ENCODE data around the gene IMMP2L.

Gene IMMP2L

GRCh38 chr7:111029574-111030251, 532.6 kb downstream of the IMMP2L start:
- DNase-seq (ENCODE audit: low read depth): peak; percentile 20

DNA sequence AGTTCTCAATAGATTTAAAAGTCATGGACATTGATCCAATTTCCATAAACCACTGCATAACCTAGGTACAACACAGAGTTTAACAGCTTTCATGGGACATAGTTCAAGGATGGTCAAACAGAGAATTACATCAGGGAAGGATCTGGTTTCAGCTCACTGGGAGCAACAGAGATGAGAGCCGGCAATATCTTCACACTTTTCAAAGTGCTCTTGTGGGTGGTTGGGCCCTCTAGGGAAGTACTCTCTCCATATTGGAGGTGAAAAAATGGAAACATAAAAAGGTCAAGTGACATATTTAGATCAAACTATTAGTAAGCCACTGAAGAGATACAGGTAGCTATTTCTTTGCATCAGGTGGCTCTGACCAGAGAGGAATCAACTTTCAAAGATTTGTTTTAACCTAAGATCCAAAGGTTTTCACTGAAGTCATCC, 533.1 kb downstream of the IMMP2L start:
- DNase-seq (ENCODE audit: low read depth): no peak

- DNase-seq (ENCODE audit: low read depth): no peak
These were observed 534.9 kb downstream of the IMMP2L start for GRCh38 chr7:111027396-111027795.

DNA sequence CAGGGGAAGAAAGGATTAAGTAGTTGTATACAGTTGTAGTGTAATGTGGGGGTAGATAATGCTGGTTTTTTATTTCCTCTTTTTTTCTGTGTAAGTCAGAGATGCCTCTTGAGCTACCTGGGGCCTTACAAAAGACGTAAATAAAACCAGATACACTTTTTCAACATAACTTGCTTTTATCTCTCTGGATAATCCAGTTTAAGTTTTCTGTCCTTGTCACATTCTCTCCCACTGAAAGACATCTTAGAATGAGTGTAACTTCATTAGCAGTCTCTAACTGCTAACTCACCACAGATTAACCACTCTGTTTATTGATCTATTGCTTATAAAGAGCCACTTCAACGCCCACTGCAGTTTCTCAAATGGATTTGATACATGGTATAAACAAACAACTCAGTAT, 535.5 kb downstream of the IMMP2L start:
- DNase-seq (ENCODE audit: low read depth): no peak

DNA sequence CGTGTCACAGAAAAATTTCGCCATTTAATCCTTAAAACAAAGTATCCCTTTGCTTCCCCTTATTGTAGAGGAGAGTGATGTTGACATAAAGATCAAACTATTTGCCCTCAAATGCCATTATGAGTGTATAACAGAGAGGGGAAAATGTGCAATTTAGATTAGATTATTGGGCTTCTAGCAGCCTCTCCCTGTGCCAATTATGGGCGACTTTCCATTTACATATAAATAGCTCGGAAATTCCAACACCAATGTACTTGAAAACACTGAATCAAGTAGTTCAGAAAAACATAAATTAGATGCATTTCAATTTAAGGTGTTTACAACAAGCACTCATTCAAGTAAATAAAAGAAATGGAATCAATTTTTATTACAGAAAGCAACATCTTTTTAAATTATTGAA, 535.9 kb downstream of the IMMP2L start:
- no peak for DNase-seq (ENCODE audit: low read depth)

GRCh38 chr7:111025006-111025405, 537.3 kb downstream of the IMMP2L start:
- no peak for DNase-seq (ENCODE audit: low read depth)

DNA sequence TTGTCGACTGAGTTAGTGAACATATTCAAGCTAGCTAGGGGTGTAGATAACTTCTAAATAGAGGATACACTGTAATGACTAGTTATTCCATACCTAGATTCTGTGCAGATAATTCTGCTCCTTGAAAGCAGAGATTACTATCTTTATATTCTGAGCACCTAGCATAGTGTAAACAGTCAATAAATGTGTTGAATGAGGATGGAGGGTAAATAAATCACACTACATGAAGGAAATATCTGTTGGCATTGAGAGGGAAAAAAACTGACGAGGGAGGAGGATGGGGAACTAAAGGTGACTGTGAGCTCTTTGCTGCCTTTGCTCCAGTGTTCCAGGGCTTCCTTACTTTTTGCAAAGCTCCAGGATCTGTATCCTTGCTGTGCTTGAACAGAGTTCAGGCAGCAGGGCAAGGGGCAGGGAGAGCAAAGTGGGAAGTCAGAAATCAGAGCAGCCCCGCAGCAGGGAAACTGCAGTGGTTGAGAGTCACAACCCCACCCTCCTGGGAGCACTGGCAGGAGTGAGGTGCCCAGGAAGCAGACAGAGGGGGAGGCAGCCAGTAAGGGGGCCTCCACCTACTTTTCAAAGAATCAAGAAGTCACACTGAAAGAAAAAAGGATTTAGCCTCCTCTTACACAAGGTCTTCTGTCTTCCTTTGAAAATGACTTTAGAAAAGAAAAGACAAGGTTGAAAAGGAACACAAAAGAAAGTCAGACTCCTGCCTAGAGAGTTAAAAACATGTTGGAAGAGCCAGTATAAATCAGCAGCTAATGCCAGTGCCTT, 543.1 kb downstream of the IMMP2L start:
- DNase-seq (ENCODE audit: low read depth): no peak

GRCh38 chr7:111018447-111018846, 543.8 kb downstream of the IMMP2L start:
- DNase-seq (ENCODE audit: low read depth): no peak

- DNase-seq (ENCODE audit: low read depth): no peak
These were observed 548.2 kb downstream of the IMMP2L start for GRCh38 chr7:111014079-111014478.

- no peak for DNase-seq (ENCODE audit: low read depth)
These were observed 549.3 kb downstream of the IMMP2L start for GRCh38 chr7:111012799-111013675.

DNA sequence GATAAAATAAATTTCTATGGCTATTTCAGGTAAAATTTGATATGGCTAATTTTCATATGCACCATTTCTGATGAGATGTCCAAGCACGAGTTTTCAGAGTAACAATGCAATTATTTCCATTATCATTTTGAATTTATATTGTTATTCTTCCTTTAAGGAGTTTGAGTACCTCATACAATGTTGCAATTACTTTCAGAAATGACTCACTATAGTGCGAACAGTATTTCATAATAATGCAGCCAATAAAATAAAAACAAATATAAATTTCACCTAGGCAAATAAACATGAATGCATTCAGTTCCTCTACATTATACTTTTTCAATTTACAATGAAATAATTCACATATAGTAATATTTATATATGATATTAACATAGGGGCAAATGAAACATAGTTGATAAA, 550.1 kb downstream of the IMMP2L start:
- peak; percentile 26 for DNase-seq (ENCODE audit: low read depth)

- DNase-seq (ENCODE audit: low read depth): peak; percentile 23
These were observed 550.8 kb downstream of the IMMP2L start for GRCh38 chr7:111011520-111011919.

- no peak for DNase-seq (ENCODE audit: low read depth)
These were observed 551.5 kb downstream of the IMMP2L start for GRCh38 chr7:111010798-111011197.

- no peak for DNase-seq (ENCODE audit: low read depth)
These were observed 552.7 kb downstream of the IMMP2L start for GRCh38 chr7:111009526-111010040.

DNA sequence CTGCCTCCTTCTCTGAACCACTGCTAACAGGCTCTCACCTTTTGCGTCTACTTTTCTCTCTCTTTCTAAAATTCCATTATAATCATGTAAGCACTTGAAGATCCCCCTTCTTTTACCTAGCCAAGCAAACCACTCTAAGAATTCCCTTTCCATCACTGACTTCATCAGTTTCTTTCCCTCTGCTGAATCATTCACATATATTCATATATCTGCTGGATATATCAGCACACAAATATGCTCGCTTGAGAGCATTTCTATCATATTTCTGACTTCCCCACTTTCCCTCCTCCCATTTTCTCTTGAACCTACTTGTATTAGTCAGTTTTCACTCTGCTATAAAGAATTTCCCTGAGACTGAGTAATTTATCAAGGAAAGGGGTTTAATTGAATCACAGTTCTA, 555.6 kb downstream of the IMMP2L start:
- DNase-seq (ENCODE audit: low read depth): peak; percentile 66

DNA sequence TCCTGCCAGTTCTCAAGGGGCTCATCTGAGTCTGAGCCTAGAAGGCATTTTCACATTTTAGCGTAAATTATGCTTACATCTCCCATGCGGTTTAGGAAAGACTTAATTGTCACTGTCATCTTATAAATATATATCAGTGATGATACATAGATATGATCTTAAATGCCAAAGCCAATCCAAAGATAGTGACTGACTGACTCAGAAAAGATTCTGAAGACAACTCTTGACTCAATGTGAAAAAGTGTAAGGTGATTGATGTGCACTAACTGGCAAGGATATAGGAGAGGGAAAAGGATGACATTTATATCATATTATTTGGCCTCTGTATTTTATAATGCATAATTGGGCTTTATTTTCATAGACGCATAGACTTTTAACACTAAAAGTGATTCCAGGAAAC, 556.3 kb downstream of the IMMP2L start:
- DNase-seq (ENCODE audit: low read depth): no peak

- no peak for DNase-seq (ENCODE audit: low read depth)
These were observed 556.8 kb downstream of the IMMP2L start for GRCh38 chr7:111005445-111005844.

DNA sequence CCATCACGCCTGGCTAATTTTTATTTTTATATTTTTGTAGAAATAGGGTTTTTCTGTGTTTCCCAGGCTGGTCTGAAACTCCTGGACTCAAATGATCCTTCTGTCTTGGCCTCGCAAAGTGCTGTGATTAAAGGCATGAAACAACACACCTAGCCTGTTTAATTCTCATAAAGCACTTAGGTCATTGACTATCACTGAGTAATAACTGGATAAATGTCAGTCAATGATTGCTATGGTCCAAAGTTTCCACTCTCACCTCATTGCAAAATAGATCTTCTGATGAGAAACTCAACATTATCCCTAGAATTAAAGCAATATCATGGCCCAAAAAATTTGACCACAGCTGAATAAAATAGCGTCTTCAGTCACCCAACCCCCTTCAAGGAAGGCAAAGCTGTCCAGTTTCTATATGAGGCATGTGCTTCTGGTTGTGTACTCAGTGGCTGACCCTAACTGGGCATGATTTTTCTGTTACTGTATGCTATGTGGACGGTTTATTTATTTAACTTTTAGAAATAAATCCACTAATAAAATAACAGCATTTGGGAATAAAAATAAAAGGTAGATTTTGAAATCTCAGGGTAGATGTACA, 557.9 kb downstream of the IMMP2L start:
- no peak for DNase-seq (ENCODE audit: low read depth)

GRCh38 chr7:111003883-111004282, 558.4 kb downstream of the IMMP2L start:
- no peak for DNase-seq (ENCODE audit: low read depth)

- no peak for DNase-seq (ENCODE audit: low read depth)
These were observed 568.0 kb downstream of the IMMP2L start for GRCh38 chr7:110994028-110994967.

Data from ELR (cell line).